CD14-positive monocyte (primary cell): ENCODE results near the gene ARHGEF40. TPM values are rescaled to one million over a fixed set of nuclear protein-coding genes. Genes with fewer than 3 reads are reported as not detected.

Experiments used
- DNase-seq, 3 donors: peaks; one replicate each; pipeline ENCODE4 v3.0.0-alpha.2; 2011 to 2022
- H2AFZ ChIP-seq: 2 replicates; pipeline ENCODE4 v1.6.0; 2012; ENCODE audit warnings: mild to moderate bottlenecking, low read depth, low read length, inconsistent platforms; ENCODE audit not compliant: insufficient read depth, poor library complexity, severe bottlenecking
- H3K27ac ChIP-seq, 2 donors: 1 replicate in 1 of 2; 2 replicates in 1 of 2; pipeline ENCODE4 v1.5.1; 2012 to 2013; ENCODE audit warnings: low read length in 2 of 2, control low read depth in 1 of 2, inconsistent platforms in 1 of 2, low read depth in 1 of 2, mild to moderate bottlenecking in 1 of 2
- H3K27me3 ChIP-seq, 2 donors: one replicate each; pipeline versions ENCODE4 v1.6.0 to v1.6.1; 2011 to 2013; ENCODE audit warnings: low read length in 2 of 2; ENCODE audit not compliant: control insufficient read depth in 2 of 2, insufficient read depth in 2 of 2
- H3K36me3 ChIP-seq, 2 donors: replicated peaks in 1 of 2; 1 replicate in 1 of 2; 2 replicates in 1 of 2; pipeline versions ENCODE4 v1.5.1 to v1.6.1; 2012 to 2013; ENCODE audit warnings: low read length in 2 of 2, control low read depth in 1 of 2, inconsistent platforms in 1 of 2, mild to moderate bottlenecking in 1 of 2; ENCODE audit not compliant: insufficient read depth in 2 of 2, control insufficient read depth in 1 of 2
- H3K4me1 ChIP-seq, 2 donors: 1 replicate in 1 of 2; 2 replicates in 1 of 2; pipeline versions ENCODE4 v1.5.1 to v1.6.1; 2012 to 2013; ENCODE audit warnings: low read length in 2 of 2, control low read depth in 1 of 2, inconsistent platforms in 1 of 2, mild to moderate bottlenecking in 1 of 2, moderate library complexity in 1 of 2; ENCODE audit not compliant: insufficient read depth in 2 of 2, control insufficient read depth in 1 of 2
- H3K4me2 ChIP-seq: replicated peaks from 2 replicates; pipeline ENCODE3; 2012; ENCODE audit warnings: low read length, moderate library complexity, mild to moderate bottlenecking; ENCODE audit not compliant: poor library complexity, severe bottlenecking; ENCODE audit errors: extremely low read depth
- H3K4me3 ChIP-seq, 3 experiments: fragments of 200-600 bp in 1 of 3; sonication (generic) in 1 of 3; replicated peaks in 1 of 3; 1 replicate in 2 of 3; 2 replicates in 1 of 3; pipeline ENCODE4 v1.5.1; 2011 to 2013; ENCODE audit warnings: low read length in 3 of 3, mild to moderate bottlenecking in 3 of 3, control low read depth in 2 of 3, low read depth in 2 of 3, inconsistent platforms in 1 of 3, moderate library complexity in 1 of 3
- H3K79me2 ChIP-seq: 2 replicates; pipeline ENCODE4 v1.6.0; 2012; ENCODE audit warnings: mild to moderate bottlenecking, control low read depth, inconsistent platforms, low read length, moderate library complexity; ENCODE audit not compliant: insufficient read depth
- H3K9ac ChIP-seq: 2 replicates; pipeline ENCODE4 v1.6.0; 2017; ENCODE audit warnings: low read length, mild to moderate bottlenecking; ENCODE audit not compliant: insufficient read depth, poor library complexity, severe bottlenecking
- H3K9me3 ChIP-seq, 2 donors: replicated peaks in 1 of 2; 1 replicate in 1 of 2; 2 replicates in 1 of 2; pipeline versions ENCODE4 v1.5.1 to v1.6.1; 2012 to 2013; ENCODE audit warnings: low read length in 2 of 2, control low read depth in 1 of 2; ENCODE audit not compliant: control insufficient read depth in 1 of 2, insufficient read depth in 1 of 2
- H4K20me1 ChIP-seq: 2 replicates; pipeline ENCODE4 v1.6.0; 2012; ENCODE audit warnings: mild to moderate bottlenecking, low read length, control low read depth, moderate library complexity; ENCODE audit not compliant: insufficient read depth
- H3K27ac Mint-ChIP-seq, 7 donors: one replicate each; pipeline ENCODE4 v1.8.0; 2020; ENCODE audit warnings: mild to moderate bottlenecking in 7 of 7, mixed read lengths in 7 of 7, moderate library complexity in 6 of 7, inconsistent platforms in 2 of 7
- H3K27me3 Mint-ChIP-seq, 3 donors: one replicate each; pipeline ENCODE4 v1.8.0; 2021 to 2022; ENCODE audit warnings: low read depth in 3 of 3, mild to moderate bottlenecking in 3 of 3, mixed read lengths in 3 of 3, moderate library complexity in 3 of 3, inconsistent platforms in 1 of 3
- H3K36me3 Mint-ChIP-seq, 2 donors: one replicate each; pipeline ENCODE4 v1.8.0; 2020; ENCODE audit warnings: mixed read lengths in 2 of 2, inconsistent platforms in 1 of 2, mild to moderate bottlenecking in 1 of 2
- H3K4me1 Mint-ChIP-seq: one replicate; pipeline ENCODE4 v1.8.0; 2020; ENCODE audit warnings: mild to moderate bottlenecking, mixed read lengths
- H3K4me3 Mint-ChIP-seq, 2 donors: one replicate each; pipeline ENCODE4 v1.8.0; 2020; ENCODE audit warnings: mild to moderate bottlenecking in 2 of 2, mixed read lengths in 2 of 2, moderate library complexity in 1 of 2
- H3K9me3 Mint-ChIP-seq, 7 donors: one replicate each; pipeline ENCODE4 v1.8.0; 2020 to 2022; ENCODE audit warnings: mixed read lengths in 7 of 7, mild to moderate bottlenecking in 6 of 7, moderate library complexity in 6 of 7, inconsistent platforms in 2 of 7
- WGBS: methylation state at CpG from one replicate; pipeline ENCODE4 v1.1.5; 2013; ENCODE audit warnings: missing lambda C conversion rate; ENCODE audit not compliant: insufficient coverage; 5-methylcytosine and 5-hydroxymethylcytosine counted together
- intact Hi-C, 2 donors: fragments of 100-400 bp; cut with micrococcal nuclease; formaldehyde crosslinking; loops; one replicate each; pipeline versions ENCODE4 v1.15.0 to v1.15.1; 2023
- polyA plus RNA-seq, 3 donors: library from polyadenylated mRNA; depleted of rRNA in 1 of 3; unstranded in 2 of 3; stranded (reverse) in 1 of 3; fragments of 300-500 nt in 2 of 3; fragments of >200 nt in 1 of 3; fragmentation: Illumina TruSeq in 2 of 3; gene quantifications; 1 replicate in 2 of 3; 2 replicates in 1 of 3; pipeline ENCODE4 v1.2.3, GENCODE V29; 2012 to 2021
- TF ChIP-seq, protein P1 (sequence below): fragments of 200-600 bp; IDR thresholded peaks from one replicate; pipeline ENCODE4 v1.8.0; 2022; ENCODE audit warnings: antibody characterized with exemption, mild to moderate bottlenecking

The ARHGEF40 gene
- polyA plus RNA-seq, 3 donors = 12.1 to 114 (median 15.3) TPM

GRCh38 chr14:21068521-21069387, 1.4 kb upstream of the ARHGEF40 start:
- Mint-ChIP-seq H3K27ac (peak overlapping the region in 5 of 7 donors; percentile 89 to 97 (median 92)), H3K9me3 (peaks cover 0 to 2% (median 0%) of the 10 kb centered on the region in 7 donors), H3K4me1 (peaks cover 46% of the 10 kb centered on the region), H3K36me3 (peaks cover 9 to 10% of the 10 kb centered on the region in 2 donors), H3K27me3 (peaks cover 16 to 21% (median 19%) of the 10 kb centered on the region in 3 donors), H3K4me3 (peak overlapping the region; percentile 90 to 91)
- intact Hi-C loops = loop anchor here (1.0 to 10.0 kb wide), 4 partner anchors 18 to 54 kb away; partner anchors contain the start of gene TMEM253 (in 1 of the 2)
- H3K9me3 ChIP-seq = no peaks in the 10 kb centered on the region
- peak; percentile 57 to 79 (median 73) for DNase-seq
- peak overlapping the region; percentile 82 for H3K4me2 ChIP-seq
- peak overlapping the region; percentile 14 to 94 for H3K27ac ChIP-seq
- peaks cover 28% of the 10 kb centered on the region for H3K79me2 ChIP-seq
- H2AFZ ChIP-seq = peak overlapping the region; percentile 83
- H3K9ac ChIP-seq = peak overlapping the region; percentile 86
- H3K36me3 ChIP-seq = peaks cover 4 to 12% of the 10 kb centered on the region in 2 donors
- H3K27me3 ChIP-seq = peaks cover 0 to 11% of the 10 kb centered on the region in 2 donors
- peak overlapping the region; percentile 30 to 95 (median 53) for H3K4me3 ChIP-seq
- peaks cover under 1% of the 10 kb centered on the region for H4K20me1 ChIP-seq
- H3K4me1 ChIP-seq = peaks cover 40 to 45% of the 10 kb centered on the region in 2 donors
- 4% methylated on average over 31 of the region's 45 CpGs for WGBS
- TF ChIP-seq, protein P1, sequence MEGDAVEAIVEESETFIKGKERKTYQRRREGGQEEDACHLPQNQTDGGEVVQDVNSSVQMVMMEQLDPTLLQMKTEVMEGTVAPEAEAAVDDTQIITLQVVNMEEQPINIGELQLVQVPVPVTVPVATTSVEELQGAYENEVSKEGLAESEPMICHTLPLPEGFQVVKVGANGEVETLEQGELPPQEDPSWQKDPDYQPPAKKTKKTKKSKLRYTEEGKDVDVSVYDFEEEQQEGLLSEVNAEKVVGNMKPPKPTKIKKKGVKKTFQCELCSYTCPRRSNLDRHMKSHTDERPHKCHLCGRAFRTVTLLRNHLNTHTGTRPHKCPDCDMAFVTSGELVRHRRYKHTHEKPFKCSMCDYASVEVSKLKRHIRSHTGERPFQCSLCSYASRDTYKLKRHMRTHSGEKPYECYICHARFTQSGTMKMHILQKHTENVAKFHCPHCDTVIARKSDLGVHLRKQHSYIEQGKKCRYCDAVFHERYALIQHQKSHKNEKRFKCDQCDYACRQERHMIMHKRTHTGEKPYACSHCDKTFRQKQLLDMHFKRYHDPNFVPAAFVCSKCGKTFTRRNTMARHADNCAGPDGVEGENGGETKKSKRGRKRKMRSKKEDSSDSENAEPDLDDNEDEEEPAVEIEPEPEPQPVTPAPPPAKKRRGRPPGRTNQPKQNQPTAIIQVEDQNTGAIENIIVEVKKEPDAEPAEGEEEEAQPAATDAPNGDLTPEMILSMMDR = peak; percentile 75

GRCh38 chr14:21069388-21070082, 569 bp upstream of the ARHGEF40 start:
- H3K9me3 Mint-ChIP-seq = peaks cover 0 to 3% (median 0%) of the 10 kb centered on the region in 7 donors
- peaks cover 12 to 20% of the 10 kb centered on the region in 2 donors for H3K36me3 ChIP-seq
- WGBS = 0% methylated on average over 33 of the region's 40 CpGs
- H3K27ac ChIP-seq = peak overlapping the region; percentile 14 to 94
- H3K27me3 Mint-ChIP-seq = peaks cover 16 to 21% (median 19%) of the 10 kb centered on the region in 3 donors
- TF ChIP-seq, protein P1 = no peak
- peak overlapping the region; percentile 73 to 97 (median 89) for H3K27ac Mint-ChIP-seq
- DNase-seq = peak in 2 of 3 donors; percentile 29 to 30
- peaks cover 46% of the 10 kb centered on the region for H3K4me1 Mint-ChIP-seq
- no peaks in the 10 kb centered on the region for H3K9me3 ChIP-seq
- H3K4me2 ChIP-seq = peak overlapping the region; percentile 82
- peaks cover 14 to 15% of the 10 kb centered on the region in 2 donors for H3K36me3 Mint-ChIP-seq
- H3K9ac ChIP-seq = peak overlapping the region; percentile 86
- peaks cover 36% of the 10 kb centered on the region for H3K79me2 ChIP-seq
- peak overlapping the region; percentile 90 to 91 for H3K4me3 Mint-ChIP-seq
- H4K20me1 ChIP-seq = peaks cover 6% of the 10 kb centered on the region
- H3K4me3 ChIP-seq = peak overlapping the region; percentile 30 to 95 (median 53)
- intact Hi-C loops = loop anchor here (2.0 to 10.0 kb wide), 4 partner anchors 17 to 55 kb away; partner anchors contain the start of gene TMEM253 (in 1 of the 2)
- peaks cover 0 to 11% of the 10 kb centered on the region in 2 donors for H3K27me3 ChIP-seq
- H3K4me1 ChIP-seq = peaks cover 40 to 45% of the 10 kb centered on the region in 2 donors
- peak overlapping the region; percentile 83 for H2AFZ ChIP-seq
